Cardiac muscle cell (in vitro differentiated cells and primary cell): ENCODE measurements around the gene EPS8L1. TPM values are rescaled to one million over a fixed set of nuclear protein-coding genes. Genes with fewer than 3 reads are reported as not detected.
"Not testable (repeated sequence)": the region's sequence is repeated elsewhere in the genome, so short reads cannot be mapped to it uniquely, and the experiment has no call there.

Experiments
- DNase-seq, 2 donors: peaks; one replicate each; pipeline versions ENCODE4 v3.0.0 to v3.0.0-alpha.2; 2010 to 2017; ENCODE audit warnings: low read depth in 1 of 2, low spot score in 1 of 2
- H3K27ac ChIP-seq: fragments of 200-600 bp; sonication (generic); 2 replicates; pipeline ENCODE4 v1.5.1; 2016
- H3K27me3 ChIP-seq: fragments of 200-600 bp; sonication (generic); 2 replicates; pipeline ENCODE4 v1.6.0; 2016; ENCODE audit warnings: control low read depth
- H3K36me3 ChIP-seq: fragments of 200-600 bp; sonication (generic); 2 replicates; pipeline ENCODE4 v1.5.1; 2016; ENCODE audit warnings: control low read depth
- H3K4me1 ChIP-seq: fragments of 200-600 bp; sonication (generic); 2 replicates; pipeline ENCODE4 v1.8.1; 2017; ENCODE audit warnings: low read depth, mild to moderate bottlenecking, mixed run types
- H3K4me3 ChIP-seq: fragments of 200-600 bp; sonication (generic); 2 replicates; pipeline ENCODE4 v1.5.1; 2016; ENCODE audit warnings: mild to moderate bottlenecking
- H3K9me3 ChIP-seq: fragments of 200-600 bp; sonication (generic); 2 replicates; pipeline ENCODE4 v1.5.1; 2017; ENCODE audit warnings: low read depth, mild to moderate bottlenecking, control low read depth
- polyA plus RNA-seq: library from polyadenylated mRNA; unstranded; fragments of >200 nt; fragmentation: Nextera tagmentation; extraction: Ambion mirVana; gene quantifications from 2 replicates; pipeline ENCODE4 v1.2.1, GENCODE V29; 2016
- total RNA-seq: library from RNA; depleted of rRNA; stranded (reverse); fragments of >200 nt; gene quantifications from 2 replicates; pipeline ENCODE4 v1.2.3, GENCODE V29; 2016
- TF ChIP-seq, protein P1 (sequence below): IDR thresholded peaks from 2 replicates; pipeline ENCODE4 v1.5.1; 2012; ENCODE audit warnings: low read depth, mild to moderate bottlenecking, low read length

The EPS8L1 gene
- total and polyA plus RNA-seq, 2 experiments from 2014 or later, result 1.2 to 3.9 TPM

DNA sequence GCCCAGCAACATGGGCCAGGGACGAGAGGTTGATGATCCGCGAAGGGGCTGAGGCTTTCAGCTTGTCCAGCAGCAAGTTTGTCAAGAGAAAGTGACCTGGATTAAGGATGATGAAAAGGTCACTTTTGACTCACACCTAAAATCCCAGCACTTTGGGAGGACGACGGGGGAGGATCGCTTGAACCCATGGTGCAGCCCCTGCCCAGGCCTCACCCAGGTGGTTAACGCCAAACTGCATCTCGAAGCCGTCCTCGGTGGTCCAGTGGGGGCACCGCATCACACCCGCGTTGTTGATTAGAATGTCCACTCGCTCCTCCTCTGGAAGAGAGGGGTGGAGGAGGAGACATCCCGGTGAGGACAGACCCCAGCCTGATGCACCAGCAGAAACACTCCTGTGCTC lies 27.2 kb upstream of the EPS8L1 start:
- no peaks in the 10 kb centered on the region for H3K27me3 ChIP-seq
- H3K36me3 ChIP-seq, result peaks cover 24% of the 10 kb centered on the region
- H3K9me3 ChIP-seq, result no peaks in the 10 kb centered on the region
- DNase-seq, result no peak
- H3K4me3 ChIP-seq, result no peak overlapping the region
- H3K27ac ChIP-seq, result no peak overlapping the region
- TF ChIP-seq, protein P1, sequence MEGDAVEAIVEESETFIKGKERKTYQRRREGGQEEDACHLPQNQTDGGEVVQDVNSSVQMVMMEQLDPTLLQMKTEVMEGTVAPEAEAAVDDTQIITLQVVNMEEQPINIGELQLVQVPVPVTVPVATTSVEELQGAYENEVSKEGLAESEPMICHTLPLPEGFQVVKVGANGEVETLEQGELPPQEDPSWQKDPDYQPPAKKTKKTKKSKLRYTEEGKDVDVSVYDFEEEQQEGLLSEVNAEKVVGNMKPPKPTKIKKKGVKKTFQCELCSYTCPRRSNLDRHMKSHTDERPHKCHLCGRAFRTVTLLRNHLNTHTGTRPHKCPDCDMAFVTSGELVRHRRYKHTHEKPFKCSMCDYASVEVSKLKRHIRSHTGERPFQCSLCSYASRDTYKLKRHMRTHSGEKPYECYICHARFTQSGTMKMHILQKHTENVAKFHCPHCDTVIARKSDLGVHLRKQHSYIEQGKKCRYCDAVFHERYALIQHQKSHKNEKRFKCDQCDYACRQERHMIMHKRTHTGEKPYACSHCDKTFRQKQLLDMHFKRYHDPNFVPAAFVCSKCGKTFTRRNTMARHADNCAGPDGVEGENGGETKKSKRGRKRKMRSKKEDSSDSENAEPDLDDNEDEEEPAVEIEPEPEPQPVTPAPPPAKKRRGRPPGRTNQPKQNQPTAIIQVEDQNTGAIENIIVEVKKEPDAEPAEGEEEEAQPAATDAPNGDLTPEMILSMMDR, result no peak
- H3K4me1 ChIP-seq, result no peaks in the 10 kb centered on the region

DNA sequence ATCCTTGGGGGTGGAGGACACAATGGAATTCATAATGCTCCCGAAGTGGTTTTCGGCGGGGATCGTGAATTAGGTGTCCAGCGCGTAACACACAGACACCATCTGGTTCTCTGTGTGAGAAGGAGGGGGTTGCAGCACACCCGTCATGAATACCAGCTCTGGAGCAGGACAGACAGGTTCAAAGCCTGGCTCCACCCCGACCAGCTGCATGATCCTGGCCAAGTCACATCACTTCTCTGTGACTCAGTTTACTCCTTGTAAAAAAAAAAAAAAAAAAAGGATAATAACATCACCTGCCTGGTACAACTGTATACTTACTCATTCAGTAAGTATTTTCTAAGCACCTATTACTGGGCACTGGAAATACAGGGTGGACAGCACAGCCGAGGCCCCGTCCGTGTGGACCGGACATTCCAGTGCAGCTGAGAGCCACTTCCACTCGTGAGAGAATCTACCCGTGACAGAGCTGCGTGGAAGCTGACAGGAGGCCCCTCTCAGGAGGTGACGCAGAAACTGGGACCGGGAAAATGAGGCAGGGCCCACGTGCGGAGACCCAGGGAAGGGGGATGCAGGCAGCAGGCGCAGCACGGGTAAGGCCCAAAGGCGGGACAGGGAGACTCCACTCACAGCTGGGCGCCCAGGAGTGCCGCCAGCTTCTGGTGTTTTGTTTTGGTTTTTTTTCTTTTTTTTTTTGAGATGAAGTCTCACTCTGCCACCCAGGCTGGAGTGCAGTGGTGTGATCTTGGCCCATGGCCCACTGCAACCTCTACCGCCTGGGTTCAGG lies 24.7 kb upstream of the EPS8L1 start:
- TF ChIP-seq, protein P1, result no peak
- Histone ChIP-seq H3K4me3 (no peak overlapping the region), H3K9me3 (no peaks in the 10 kb centered on the region), H3K27ac (no peak overlapping the region), H3K27me3 (no peaks in the 10 kb centered on the region), H3K36me3 (peaks cover 28% of the 10 kb centered on the region), H3K4me1 (no peaks in the 10 kb centered on the region)
- DNase-seq, result no peak

DNA sequence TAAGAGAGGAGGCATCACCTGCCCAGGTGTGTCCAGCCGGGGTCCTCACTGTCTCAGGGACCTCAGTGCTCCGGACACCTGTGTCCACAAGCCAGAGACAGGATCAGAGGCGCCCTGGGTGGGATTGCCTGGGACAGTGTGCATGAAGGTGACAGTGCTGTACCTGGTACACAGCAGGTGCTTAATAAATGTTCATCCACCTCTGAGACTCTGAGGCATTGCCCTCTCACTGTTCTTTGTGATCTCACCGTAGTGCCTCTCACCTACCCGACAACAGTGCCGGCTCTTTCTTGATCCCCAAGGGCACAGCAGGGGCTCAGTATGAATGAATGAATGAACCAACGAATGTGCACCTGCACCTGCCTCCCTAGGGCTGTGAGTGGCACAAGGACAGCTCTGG lies 21.9 kb upstream of the EPS8L1 start:
- TF ChIP-seq, protein P1, result no peak
- Histone ChIP-seq H3K36me3 (peaks cover 24% of the 10 kb centered on the region), H3K4me1 (no peaks in the 10 kb centered on the region), H3K27ac (no peak overlapping the region), H3K27me3 (no peaks in the 10 kb centered on the region), H3K4me3 (no peak overlapping the region), H3K9me3 (no peaks in the 10 kb centered on the region)
- no peak for DNase-seq

DNA sequence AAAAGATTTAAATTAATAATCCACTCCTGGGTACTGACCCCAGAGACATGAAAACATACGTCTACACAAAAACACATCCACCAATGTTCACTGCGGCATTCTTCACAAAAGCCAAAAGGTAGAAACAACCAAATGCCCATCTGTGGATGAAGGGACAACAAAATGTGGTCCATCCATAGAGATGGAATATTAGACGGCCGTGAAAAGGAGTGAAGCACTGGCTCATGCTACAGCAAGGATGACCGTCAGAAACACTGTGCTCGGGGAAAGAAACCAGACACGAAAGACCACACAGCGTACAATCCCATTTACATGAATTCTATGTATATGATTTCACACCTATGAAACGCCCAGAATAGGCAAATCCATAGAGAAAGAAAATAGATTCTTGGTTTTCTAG lies 18.8 kb upstream of the EPS8L1 start:
- H3K27me3 ChIP-seq, result no peaks in the 10 kb centered on the region
- TF ChIP-seq, protein P1, result no peak
- H3K36me3 ChIP-seq, result peaks cover 24% of the 10 kb centered on the region
- no peaks in the 10 kb centered on the region for H3K9me3 ChIP-seq
- no peaks in the 10 kb centered on the region for H3K4me1 ChIP-seq
- no peak for DNase-seq
- H3K4me3 ChIP-seq, result no peak overlapping the region
- H3K27ac ChIP-seq, result no peak overlapping the region

DNA sequence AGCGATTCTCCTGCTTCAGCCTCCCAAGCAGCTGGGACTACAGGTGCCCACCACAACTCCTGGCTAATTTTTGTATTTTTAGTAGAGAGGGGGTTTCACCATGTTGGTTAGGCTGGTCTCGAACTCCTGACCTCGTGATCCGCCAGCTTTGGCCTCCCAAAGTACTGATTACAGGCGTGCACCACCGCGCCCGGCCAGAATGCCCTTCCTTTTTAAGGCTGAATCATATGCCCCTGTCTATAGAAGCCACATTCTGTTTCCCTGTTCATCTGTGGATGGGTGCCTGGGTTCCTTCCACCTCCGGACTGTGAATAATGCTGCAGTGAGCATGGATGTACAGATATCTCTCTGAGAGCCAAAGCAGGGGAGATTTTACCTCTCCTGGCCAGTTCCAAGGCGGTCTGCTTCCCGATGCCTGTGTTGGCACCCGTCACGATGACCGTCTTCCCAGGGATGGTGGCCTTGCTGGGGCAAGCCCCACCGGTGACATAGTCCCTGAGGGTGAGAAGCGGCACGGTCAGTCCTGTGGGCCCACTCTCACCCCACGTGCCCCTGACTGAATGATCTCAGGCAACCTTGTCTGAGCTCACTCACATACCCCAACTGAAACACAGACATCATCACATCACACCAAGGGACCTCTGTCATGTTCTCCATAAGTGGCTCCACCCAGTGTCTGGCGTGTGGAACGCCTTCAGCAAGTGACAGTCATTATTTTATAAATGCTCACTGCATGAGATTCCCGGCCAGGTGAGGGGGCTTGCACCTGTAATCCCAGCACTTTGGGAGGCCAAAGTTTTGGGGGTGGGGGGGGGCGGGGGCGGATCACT lies 16.7 kb upstream of the EPS8L1 start:
- Histone ChIP-seq H3K9me3 (no peaks in the 10 kb centered on the region), H3K27ac (no peak overlapping the region), H3K36me3 (peaks cover 21% of the 10 kb centered on the region), H3K4me3 (no peak overlapping the region), H3K4me1 (no peaks in the 10 kb centered on the region), H3K27me3 (no peaks in the 10 kb centered on the region)
- DNase-seq, result no peak
- TF ChIP-seq, protein P1, result no peak

DNA sequence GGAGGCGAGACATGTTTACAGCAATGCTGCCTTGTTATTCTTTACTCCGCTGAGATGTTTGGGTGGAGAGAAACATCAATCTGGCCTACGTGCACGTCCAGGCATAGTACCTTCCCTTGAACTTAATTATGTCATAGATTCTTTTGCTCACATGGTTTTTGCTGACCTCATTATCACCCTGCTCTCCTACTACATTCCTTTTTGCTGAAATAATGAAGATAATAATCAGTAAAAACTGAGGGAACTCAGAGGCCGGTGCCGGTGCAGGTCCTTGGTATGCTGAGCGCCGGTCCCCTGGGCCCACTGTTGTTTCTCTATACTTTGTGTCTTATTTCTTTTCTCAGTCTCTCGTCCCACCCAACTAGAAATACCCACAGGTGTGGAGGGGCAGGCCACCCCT lies 15.4 kb upstream of the EPS8L1 start:
- H3K4me3 ChIP-seq, H3K4me1 ChIP-seq, DNase-seq, H3K27me3 ChIP-seq, H3K9me3 ChIP-seq, H3K27ac ChIP-seq: not testable (repeated sequence)
- peaks cover 20% of the 10 kb centered on the region for H3K36me3 ChIP-seq
